SU-DHL-6 (cell line): Measurements from ENCODE around the gene PARVB.

Experiments used
- H2AFZ ChIP-seq: fragments of 200-600 bp; sonication (generic); 2 replicates; pipeline ENCODE4 v1.6.1; 2014; ENCODE audit warnings: low read depth, mild to moderate bottlenecking, moderate library complexity, mixed read lengths, antibody characterized with exemption, low read length; ENCODE audit not compliant: severe bottlenecking
- H3F3A ChIP-seq: fragments of 200-600 bp; shearing (Covaris generic); 2 replicates; pipeline ENCODE4 v1.6.0; 2016; ENCODE audit warnings: antibody characterized with exemption, mild to moderate bottlenecking; ENCODE audit not compliant: insufficient read depth
- H3K27ac ChIP-seq: fragments of 200-600 bp; sonication (generic); 2 replicates; pipeline ENCODE4 v1.5.1; 2016; ENCODE audit warnings: low read depth, mild to moderate bottlenecking, low read length, moderate library complexity, mixed read lengths
- H3K27me3 ChIP-seq: fragments of 200-600 bp; sonication (generic), shearing (Covaris generic); 2 replicates; pipeline ENCODE4 v1.6.0; 2014; ENCODE audit warnings: mild to moderate bottlenecking, low read length
- H3K36me3 ChIP-seq: fragments of 200-600 bp; sonication (generic); 2 replicates; pipeline ENCODE4 v1.6.1; 2014; ENCODE audit warnings: mild to moderate bottlenecking, low read length, mixed read lengths
- H3K4me2 ChIP-seq: fragments of 300-600, 200-600 bp; shearing (Covaris generic), sonication (generic); 2 replicates; pipeline ENCODE4 v1.6.0; 2014; ENCODE audit warnings: low read length, low read depth, mild to moderate bottlenecking; ENCODE audit not compliant: poor library complexity, severe bottlenecking
- H3K4me3 ChIP-seq: fragments of 200-600 bp; sonication (generic); 2 replicates; pipeline ENCODE4 v1.5.1; 2014; ENCODE audit warnings: antibody characterized with exemption, low read length, mild to moderate bottlenecking, mixed read lengths; ENCODE audit not compliant: insufficient read depth, poor library complexity, severe bottlenecking
- H3K79me2 ChIP-seq: fragments of 200-600 bp; sonication (generic); 2 replicates; pipeline ENCODE4 v1.6.1; 2014; ENCODE audit warnings: mild to moderate bottlenecking, low read length, moderate library complexity; ENCODE audit not compliant: insufficient read depth
- H3K9ac ChIP-seq: fragments of 200-600 bp; sonication (generic); 2 replicates; pipeline ENCODE4 v1.7.0; 2014; ENCODE audit warnings: mild to moderate bottlenecking, low read length
- H3K9me2 ChIP-seq: fragments of 200-600 bp; sonication (generic); replicated peaks from 2 replicates; pipeline ENCODE4 v1.6.1; 2014; ENCODE audit warnings: low read length; ENCODE audit not compliant: insufficient read depth
- H3K9me3 ChIP-seq: fragments of 200-600 bp; sonication (generic); 2 replicates; pipeline ENCODE4 v1.6.1; 2014; ENCODE audit warnings: low read length, mixed read lengths; ENCODE audit not compliant: insufficient read depth
- H4K20me1 ChIP-seq: fragments of 200-600 bp; sonication (generic); 2 replicates; pipeline ENCODE4 v1.6.1; 2014; ENCODE audit warnings: low read depth, mild to moderate bottlenecking, antibody characterized with exemption, low read length, moderate library complexity, mixed read lengths
- EZH2phosphoT487 ChIP-seq: fragments of 200-600 bp; sonication (generic), shearing (Covaris generic); conservative IDR thresholded peaks from 2 replicates; pipeline ENCODE4 v1.6.1; 2018; ENCODE audit warnings: mild to moderate bottlenecking, antibody characterized with exemption, low read length, moderate library complexity, mixed read lengths
- TF ChIP-seq, protein P1 (sequence below): fragments of 200-600 bp; sonication (generic); IDR thresholded peaks from one replicate; pipeline ENCODE4 v1.5.1; 2017; ENCODE audit warnings: antibody characterized with exemption, mild to moderate bottlenecking, low read length, moderate library complexity; ENCODE audit not compliant: insufficient read depth, poor library complexity, severe bottlenecking

Gene PARVB

DNA sequence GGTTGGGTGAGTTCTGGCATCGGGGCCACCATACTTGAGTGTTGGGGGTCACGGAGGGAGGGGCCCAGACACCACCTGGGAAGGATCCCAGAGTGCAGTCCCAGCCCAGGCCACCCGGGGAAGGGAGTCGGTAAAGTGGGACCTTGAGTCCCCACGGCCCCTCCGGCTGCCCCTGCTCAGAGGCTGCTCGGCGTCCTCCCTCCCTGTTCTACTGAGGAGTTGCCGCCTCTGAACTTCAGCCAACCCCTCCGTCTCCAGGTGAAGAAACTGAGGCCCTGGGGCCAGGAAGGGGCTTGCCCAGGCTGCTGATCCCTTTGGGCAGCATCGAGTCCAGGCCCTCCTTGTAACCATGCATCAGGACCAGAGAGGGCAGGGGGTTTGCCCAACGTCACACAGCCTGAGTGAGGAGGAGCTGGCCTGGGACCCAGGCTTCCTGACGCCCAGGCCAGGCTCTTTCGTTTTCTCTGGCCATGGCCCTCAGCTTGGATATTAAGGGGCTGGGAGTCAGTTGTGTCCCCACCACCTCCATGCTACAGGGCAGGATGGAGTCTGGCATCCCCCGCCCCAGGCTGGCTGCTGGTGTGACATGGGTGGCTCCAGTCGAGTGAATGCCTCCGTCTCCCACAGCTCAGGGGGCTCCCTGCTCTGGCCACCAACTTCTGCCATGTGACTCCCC is 157.9 kb downstream of the PARVB start:
- H2AFZ ChIP-seq, result no peak overlapping the region
- H3K9me2 ChIP-seq, result no peaks in the 10 kb centered on the region
- H3K79me2 ChIP-seq, result no peaks in the 10 kb centered on the region
- no peaks in the 10 kb centered on the region for H4K20me1 ChIP-seq
- no peaks in the 10 kb centered on the region for H3K36me3 ChIP-seq
- TF ChIP-seq EZH2phosphoT487, result no peak
- TF ChIP-seq, protein P1, sequence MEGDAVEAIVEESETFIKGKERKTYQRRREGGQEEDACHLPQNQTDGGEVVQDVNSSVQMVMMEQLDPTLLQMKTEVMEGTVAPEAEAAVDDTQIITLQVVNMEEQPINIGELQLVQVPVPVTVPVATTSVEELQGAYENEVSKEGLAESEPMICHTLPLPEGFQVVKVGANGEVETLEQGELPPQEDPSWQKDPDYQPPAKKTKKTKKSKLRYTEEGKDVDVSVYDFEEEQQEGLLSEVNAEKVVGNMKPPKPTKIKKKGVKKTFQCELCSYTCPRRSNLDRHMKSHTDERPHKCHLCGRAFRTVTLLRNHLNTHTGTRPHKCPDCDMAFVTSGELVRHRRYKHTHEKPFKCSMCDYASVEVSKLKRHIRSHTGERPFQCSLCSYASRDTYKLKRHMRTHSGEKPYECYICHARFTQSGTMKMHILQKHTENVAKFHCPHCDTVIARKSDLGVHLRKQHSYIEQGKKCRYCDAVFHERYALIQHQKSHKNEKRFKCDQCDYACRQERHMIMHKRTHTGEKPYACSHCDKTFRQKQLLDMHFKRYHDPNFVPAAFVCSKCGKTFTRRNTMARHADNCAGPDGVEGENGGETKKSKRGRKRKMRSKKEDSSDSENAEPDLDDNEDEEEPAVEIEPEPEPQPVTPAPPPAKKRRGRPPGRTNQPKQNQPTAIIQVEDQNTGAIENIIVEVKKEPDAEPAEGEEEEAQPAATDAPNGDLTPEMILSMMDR, result no peak
- H3K4me3 ChIP-seq, result no peak overlapping the region
- H3K4me2 ChIP-seq, result no peak overlapping the region
- no peaks in the 10 kb centered on the region for H3F3A ChIP-seq
- H3K27ac ChIP-seq, result no peak overlapping the region
- H3K27me3 ChIP-seq, result no peaks in the 10 kb centered on the region
- no peak overlapping the region for H3K9ac ChIP-seq
- H3K9me3 ChIP-seq, result no peaks in the 10 kb centered on the region

DNA sequence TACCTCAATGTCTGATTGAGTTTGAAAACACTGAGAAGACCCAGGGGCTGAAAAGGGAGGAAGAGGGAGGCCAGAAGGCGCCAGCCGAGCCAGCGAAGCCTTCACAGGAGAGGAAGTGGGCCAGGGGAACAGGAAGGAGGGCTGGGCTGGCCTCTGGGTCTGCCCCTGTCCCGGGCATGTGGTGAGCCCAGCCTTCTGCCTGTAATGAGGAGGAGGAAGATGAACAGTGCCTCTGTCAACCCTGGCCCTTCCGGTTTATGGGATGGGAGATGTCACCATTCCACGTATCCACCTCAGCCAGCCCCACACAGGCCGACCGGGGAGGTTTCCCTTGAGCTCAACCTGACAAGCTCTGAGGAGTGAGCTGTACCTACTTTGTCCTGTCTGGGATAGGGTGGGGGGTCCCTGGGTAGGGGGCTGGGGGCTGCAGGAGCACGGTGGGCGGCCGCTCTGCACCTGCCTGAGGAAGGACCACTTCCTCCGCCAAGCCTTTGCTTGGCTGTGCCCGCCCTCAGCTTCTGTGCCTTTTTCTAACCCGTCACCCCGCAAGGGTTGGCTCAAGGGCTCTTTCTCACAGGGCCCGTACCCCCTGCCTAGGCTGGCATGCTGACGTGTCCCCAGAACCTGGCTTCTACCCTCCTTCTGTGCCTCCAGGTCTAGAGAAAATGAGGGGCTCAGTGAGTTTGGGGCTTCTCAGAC is 158.6 kb downstream of the PARVB start:
- Histone ChIP-seq H3K4me2 (no peak overlapping the region), H3K9me2 (no peaks in the 10 kb centered on the region), H3K9me3 (no peaks in the 10 kb centered on the region), H3K27ac (no peak overlapping the region), H2AFZ (no peak overlapping the region), H4K20me1 (no peaks in the 10 kb centered on the region), H3K79me2 (no peaks in the 10 kb centered on the region), H3K27me3 (no peaks in the 10 kb centered on the region), H3K4me3 (no peak overlapping the region), H3F3A (no peaks in the 10 kb centered on the region), H3K36me3 (no peaks in the 10 kb centered on the region), H3K9ac (no peak overlapping the region)
- no peak for TF ChIP-seq EZH2phosphoT487
- TF ChIP-seq, protein P1, result no peak

DNA sequence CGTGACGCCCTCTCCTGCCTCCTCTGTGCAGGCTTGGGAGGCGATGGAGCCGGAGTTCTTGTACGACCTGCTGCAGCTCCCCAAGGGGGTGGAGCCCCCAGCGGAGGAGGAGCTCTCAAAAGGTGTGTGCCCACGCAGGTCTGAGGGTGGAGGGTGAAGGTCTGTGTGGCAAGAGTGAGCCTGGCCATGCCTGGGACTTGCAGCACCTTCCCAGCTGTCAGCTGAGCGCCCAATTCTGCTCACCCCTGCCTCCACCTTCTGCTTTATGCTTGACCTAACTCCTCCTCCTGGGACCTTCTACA is 159.1 kb downstream of the PARVB start:
- Histone ChIP-seq H3F3A (no peaks in the 10 kb centered on the region), H2AFZ (no peak overlapping the region), H3K4me3 (no peak overlapping the region), H4K20me1 (no peaks in the 10 kb centered on the region), H3K4me2 (no peak overlapping the region), H3K27me3 (no peaks in the 10 kb centered on the region), H3K36me3 (no peaks in the 10 kb centered on the region), H3K9me2 (no peaks in the 10 kb centered on the region), H3K79me2 (no peaks in the 10 kb centered on the region), H3K9me3 (no peaks in the 10 kb centered on the region), H3K27ac (no peak overlapping the region), H3K9ac (no peak overlapping the region)
- no peak for TF ChIP-seq EZH2phosphoT487
- TF ChIP-seq, protein P1, result no peak
